ENCODE results near the gene EVI5. TPM values are rescaled to one million over a fixed set of nuclear protein-coding genes. Genes with fewer than 3 reads are reported as not detected.
"Not testable (repeated sequence)": the region's sequence is repeated elsewhere in the genome, so short reads cannot be mapped to it uniquely, and the experiment has no call there.

EVI5 gene
- polyA plus RNA-seq, 1 experiment: 28.5 TPM

DNA sequence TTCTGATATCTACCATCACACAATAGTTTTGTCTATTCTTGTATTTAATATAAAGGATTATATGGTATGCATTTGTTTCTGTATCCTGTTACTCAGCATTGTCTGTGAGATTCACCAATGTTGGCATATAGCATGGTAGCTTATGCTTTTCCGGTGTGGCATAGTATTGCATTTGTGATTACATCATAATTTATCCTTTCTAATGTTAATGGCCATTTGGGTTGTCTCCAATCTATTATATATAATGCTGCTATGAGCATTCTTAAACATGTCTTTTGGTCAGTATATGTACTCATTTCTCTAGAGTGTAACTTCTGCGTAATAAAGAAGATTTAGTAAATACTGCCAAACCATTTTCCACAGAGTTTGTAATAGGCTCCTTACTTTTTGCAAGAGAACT is 257.2 kb downstream of the EVI5 start:
- CTCF ChIA-PET: interaction anchor here (0.6 kb wide), 1 partner anchor 28 kb away, joined by 6 read pairs; no protein-coding TSS in a partner anchor
- Histone ChIP-seq H3K9me3 (ENCODE audit: control insufficient read depth, insufficient read depth, low read length) (no peaks in the 10 kb centered on the region), H3K27ac (ENCODE audit: low read depth, low read length) (no peak overlapping the region), H3K4me3 (ENCODE audit: low read depth, low read length) (no peak overlapping the region), H3K27me3 (ENCODE audit: control insufficient read depth, insufficient read depth, low read length) (no peaks in the 10 kb centered on the region)
- TF ChIP-seq CTCF (IDR thresholded peaks at IDR 0.05; ENCODE audit: low read depth, low read length): no peak
- DNase-seq (ENCODE audit: low read depth, low spot score): no peak
- POLR2A ChIA-PET: no interaction called here

DNA sequence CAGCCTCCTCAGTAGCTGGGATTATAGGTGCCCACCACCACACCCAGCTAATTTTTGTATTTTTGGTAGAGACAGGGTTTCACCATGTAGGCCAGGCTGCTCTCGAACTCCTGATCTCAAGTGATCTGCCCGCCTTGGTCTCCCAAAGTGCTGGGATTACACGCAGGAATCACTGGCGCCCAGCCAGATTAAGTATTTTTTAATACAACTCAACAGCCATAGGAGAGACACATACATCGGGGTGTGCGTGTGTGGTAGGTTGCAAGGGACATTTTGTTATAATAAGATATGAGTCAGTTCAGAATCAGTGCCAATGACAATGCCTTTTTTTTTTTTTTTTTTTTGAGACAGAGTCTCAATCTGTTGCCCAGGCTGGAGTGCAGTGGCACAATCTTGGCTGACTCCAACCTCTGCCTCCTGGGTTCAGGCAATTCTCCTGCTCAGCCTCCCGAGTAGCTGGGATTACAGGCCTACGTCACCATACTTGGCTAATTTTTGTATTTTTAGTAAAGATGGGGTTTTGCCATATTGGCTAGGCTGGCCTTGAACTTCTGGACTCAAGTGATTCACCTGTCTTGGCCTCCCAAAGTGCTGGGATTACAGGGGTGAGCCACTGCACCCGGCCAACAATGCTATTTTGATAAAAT is 259.8 kb downstream of the EVI5 start:
- CTCF ChIA-PET; POLR2A ChIA-PET; DNase-seq (ENCODE audit: low read depth, low spot score): not testable (repeated sequence)

GRCh38 chr1:92519043-92519442 is 265.9 kb downstream of the EVI5 start:
- no peaks in the 10 kb centered on the region for H3K27me3 ChIP-seq (ENCODE audit: control insufficient read depth, insufficient read depth, low read length)
- no peak overlapping the region for H3K27ac ChIP-seq (ENCODE audit: low read depth, low read length)
- ChIA-PET POLR2A (no interaction called here), CTCF (interaction anchor here (1.3 kb wide), 1 partner anchor 209 kb away, joined by 4 read pairs; no protein-coding TSS in a partner anchor)
- no peak for DNase-seq (ENCODE audit: low read depth, low spot score)
- no peak overlapping the region for H3K4me3 ChIP-seq (ENCODE audit: low read depth, low read length)
- no peak for TF ChIP-seq CTCF (IDR thresholded peaks at IDR 0.05; ENCODE audit: low read depth, low read length)
- H3K9me3 ChIP-seq (ENCODE audit: control insufficient read depth, insufficient read depth, low read length): no peaks in the 10 kb centered on the region

More for the DNA sequence above, 259.8 kb downstream of the EVI5 start:
- not testable (repeated sequence) for H3K4me3 ChIP-seq (ENCODE audit: low read depth, low read length); H3K27me3 ChIP-seq (ENCODE audit: control insufficient read depth, insufficient read depth, low read length); H3K27ac ChIP-seq (ENCODE audit: low read depth, low read length); H3K9me3 ChIP-seq (ENCODE audit: control insufficient read depth, insufficient read depth, low read length)

- no peak for TF ChIP-seq CTCF (IDR thresholded peaks at IDR 0.05; ENCODE audit: low read depth, low read length)
- POLR2A ChIA-PET: no interaction called here
These were observed 268.3 kb downstream of the EVI5 start for GRCh38 chr1:92516574-92516973.

GRCh38 chr1:92515796-92516201 is 269.1 kb downstream of the EVI5 start:
- H3K9me3 ChIP-seq (ENCODE audit: control insufficient read depth, insufficient read depth, low read length): no peaks in the 10 kb centered on the region
- no peak for DNase-seq (ENCODE audit: low read depth, low spot score)
- ChIA-PET CTCF (interaction anchor here (0.6 kb wide), 1 partner anchor 66 kb away, joined by 4 read pairs; no protein-coding TSS in a partner anchor), POLR2A (no interaction called here)
- TF ChIP-seq CTCF (IDR thresholded peaks at IDR 0.05; ENCODE audit: low read depth, low read length): no peak
- no peaks in the 10 kb centered on the region for H3K27me3 ChIP-seq (ENCODE audit: control insufficient read depth, insufficient read depth, low read length)
- no peak overlapping the region for H3K4me3 ChIP-seq (ENCODE audit: low read depth, low read length)
- H3K27ac ChIP-seq (ENCODE audit: low read depth, low read length): no peak overlapping the region

More at GRCh38 chr1:92516574-92516973, 268.3 kb downstream of the EVI5 start:
- Histone ChIP-seq H3K9me3 (ENCODE audit: control insufficient read depth, insufficient read depth, low read length) (no peaks in the 10 kb centered on the region), H3K27ac (ENCODE audit: low read depth, low read length) (no peak overlapping the region), H3K27me3 (ENCODE audit: control insufficient read depth, insufficient read depth, low read length) (no peaks in the 10 kb centered on the region), H3K4me3 (ENCODE audit: low read depth, low read length) (no peak overlapping the region)
- DNase-seq (ENCODE audit: low read depth, low spot score): no peak
- CTCF ChIA-PET: no interaction called here
